Lung (tissue), 12 donors: ENCODE results near the gene SH3GL2. TPM values are rescaled to one million over a fixed set of nuclear protein-coding genes. Genes with fewer than 3 reads are reported as not detected.

Experiments
- ATAC-seq: fragments of 200-7000 bp; cut with Tn5 transposase; one replicate; pipeline ENCODE4 v1.9.1; 2020; ENCODE audit warnings: moderate number of reproducible peaks; ENCODE audit not compliant: insufficient read depth, low FRiP score
- DNase-seq, 3 donors: peaks; one replicate each; pipeline ENCODE4 v3.0.0-alpha.2; 2013 to 2017
- H3K27ac ChIP-seq, 2 donors: one replicate each; pipeline ENCODE4 v1.5.1; 2013; ENCODE audit warnings: mild to moderate bottlenecking in 2 of 2, moderate library complexity in 2 of 2, control low read depth in 1 of 2, inconsistent platforms in 1 of 2, low read depth in 1 of 2, low read length in 1 of 2
- H3K27me3 ChIP-seq, 3 donors: one replicate each; pipeline ENCODE4 v1.5.1; 2013; ENCODE audit warnings: low read length in 2 of 3; ENCODE audit not compliant: control insufficient read depth in 3 of 3, insufficient read depth in 3 of 3
- H3K36me3 ChIP-seq, 4 donors: one replicate each; pipeline ENCODE4 v1.5.1; 2013; ENCODE audit warnings: low read length in 4 of 4, mild to moderate bottlenecking in 1 of 4, moderate library complexity in 1 of 4; ENCODE audit not compliant: control insufficient read depth in 4 of 4, insufficient read depth in 4 of 4
- H3K4me1 ChIP-seq, 5 donors: one replicate each; pipeline ENCODE4 v1.5.1; 2013; ENCODE audit warnings: low read length in 5 of 5, mild to moderate bottlenecking in 2 of 5, moderate library complexity in 1 of 5; ENCODE audit not compliant: control insufficient read depth in 5 of 5, insufficient read depth in 5 of 5
- H3K4me3 ChIP-seq: one replicate; pipeline ENCODE4 v1.5.1; 2013; ENCODE audit warnings: mild to moderate bottlenecking, control low read depth, moderate library complexity
- H3K9ac ChIP-seq, 2 donors: one replicate each; pipeline ENCODE4 v1.5.1; 2013; ENCODE audit warnings: low read length in 2 of 2, control low read depth in 1 of 2; ENCODE audit not compliant: insufficient read depth in 1 of 2
- H3K9me3 ChIP-seq, 4 donors: one replicate each; pipeline ENCODE4 v1.5.1; 2013; ENCODE audit warnings: low read length in 3 of 4, mild to moderate bottlenecking in 1 of 4, moderate library complexity in 1 of 4; ENCODE audit not compliant: control insufficient read depth in 4 of 4, insufficient read depth in 3 of 4
- WGBS, 2 donors: extraction: QIAGEN DNeasy Blood & Tissue Kit; methylation state at CpG; one replicate each; pipeline ENCODE4 v1.1.7; 2013; 5-methylcytosine and 5-hydroxymethylcytosine counted together
- polyA plus RNA-seq, 2 donors: library from polyadenylated mRNA; stranded (reverse); fragments of 200-250 nt; gene quantifications; one replicate each; pipeline ENCODE4 v1.2.1, GENCODE V29; 2013
- total RNA-seq, 2 donors: library from RNA; depleted of rRNA in 1 of 2; stranded (reverse); fragments of >200 nt in 1 of 2; gene quantifications; one replicate each; pipeline ENCODE4 v1.2.1, GENCODE V29; 2014 to 2021
- TF ChIP-seq, protein P1 (sequence below): IDR thresholded peaks from 2 replicates; pipeline ENCODE4 v1.5.1; 2012; ENCODE audit warnings: mild to moderate bottlenecking; ENCODE audit errors: control extremely low read depth, extremely low read depth
- donor health status: control.
- donor health status: control.
- donor health status: Bipolar disorder and iron deficiency.
- donor health status: healthy.
- donor health status: DM: yes; HTN: yes; CAD: no.

SH3GL2 gene
- total and polyA plus RNA-seq, 4 donors, result 0.07 to 2.9 (median 1.1) TPM

DNA sequence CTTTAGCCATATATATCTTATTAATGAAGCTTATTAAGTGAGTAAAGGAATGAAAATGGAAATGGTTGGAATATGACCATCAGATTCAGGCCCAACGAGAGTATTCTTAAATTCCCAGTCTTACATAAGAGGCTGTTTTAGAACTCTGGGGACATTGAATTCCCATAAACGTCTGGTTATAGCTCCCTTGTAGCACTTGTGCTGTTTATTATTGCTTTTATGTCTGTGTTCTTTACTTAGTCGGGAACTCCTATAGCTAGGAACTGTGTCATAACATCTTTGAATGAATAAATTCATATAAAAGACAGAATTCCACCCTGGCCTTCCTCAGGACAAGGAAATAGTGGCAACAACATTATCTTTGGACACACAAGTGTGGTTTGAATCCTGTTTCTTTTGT lies 58.4 kb downstream of the SH3GL2 start:
- no peaks in the 10 kb centered on the region for H3K9me3 ChIP-seq
- no peaks in the 10 kb centered on the region for H3K36me3 ChIP-seq
- TF ChIP-seq, protein P1, sequence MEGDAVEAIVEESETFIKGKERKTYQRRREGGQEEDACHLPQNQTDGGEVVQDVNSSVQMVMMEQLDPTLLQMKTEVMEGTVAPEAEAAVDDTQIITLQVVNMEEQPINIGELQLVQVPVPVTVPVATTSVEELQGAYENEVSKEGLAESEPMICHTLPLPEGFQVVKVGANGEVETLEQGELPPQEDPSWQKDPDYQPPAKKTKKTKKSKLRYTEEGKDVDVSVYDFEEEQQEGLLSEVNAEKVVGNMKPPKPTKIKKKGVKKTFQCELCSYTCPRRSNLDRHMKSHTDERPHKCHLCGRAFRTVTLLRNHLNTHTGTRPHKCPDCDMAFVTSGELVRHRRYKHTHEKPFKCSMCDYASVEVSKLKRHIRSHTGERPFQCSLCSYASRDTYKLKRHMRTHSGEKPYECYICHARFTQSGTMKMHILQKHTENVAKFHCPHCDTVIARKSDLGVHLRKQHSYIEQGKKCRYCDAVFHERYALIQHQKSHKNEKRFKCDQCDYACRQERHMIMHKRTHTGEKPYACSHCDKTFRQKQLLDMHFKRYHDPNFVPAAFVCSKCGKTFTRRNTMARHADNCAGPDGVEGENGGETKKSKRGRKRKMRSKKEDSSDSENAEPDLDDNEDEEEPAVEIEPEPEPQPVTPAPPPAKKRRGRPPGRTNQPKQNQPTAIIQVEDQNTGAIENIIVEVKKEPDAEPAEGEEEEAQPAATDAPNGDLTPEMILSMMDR, result no peak
- no peak overlapping the region for H3K9ac ChIP-seq
- H3K27ac ChIP-seq, result no peak overlapping the region
- DNase-seq, result no peak
- no peak overlapping the region for H3K4me3 ChIP-seq
- H3K27me3 ChIP-seq, result no peaks in the 10 kb centered on the region
- 70 to 81% methylated on average over 3 of the region's 3 CpGs for WGBS, 2 donors
- no peak for ATAC-seq
- H3K4me1 ChIP-seq, result no peaks in the 10 kb centered on the region

DNA sequence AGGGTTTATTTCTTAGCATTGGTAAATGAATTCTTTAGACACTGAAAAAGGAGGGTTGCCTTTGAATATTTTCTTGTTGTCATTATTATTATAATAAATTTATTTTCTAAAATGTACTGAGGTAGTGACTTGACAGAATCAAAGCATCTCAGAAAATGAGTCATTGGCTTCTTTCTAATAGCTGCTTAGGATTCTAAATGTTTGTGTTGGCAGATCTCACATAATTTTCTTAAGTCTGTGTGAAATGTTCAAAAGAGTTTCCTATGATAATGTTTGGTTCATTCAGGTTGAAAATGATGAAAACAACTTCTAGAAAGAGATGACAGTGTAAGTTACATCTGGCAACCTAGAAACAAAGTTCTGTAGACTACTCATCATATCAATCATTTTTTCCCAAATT lies 69.7 kb downstream of the SH3GL2 start:
- Histone ChIP-seq H3K9me3 (no peaks in the 10 kb centered on the region), H3K4me3 (no peak overlapping the region), H3K4me1 (peaks cover 0 to 3% (median 0%) of the 10 kb centered on the region in 5 donors), H3K27me3 (no peaks in the 10 kb centered on the region), H3K9ac (no peak overlapping the region), H3K27ac (no peak overlapping the region), H3K36me3 (no peaks in the 10 kb centered on the region)
- TF ChIP-seq, protein P1, result no peak
- DNase-seq, result no peak
- no peak for ATAC-seq

DNA sequence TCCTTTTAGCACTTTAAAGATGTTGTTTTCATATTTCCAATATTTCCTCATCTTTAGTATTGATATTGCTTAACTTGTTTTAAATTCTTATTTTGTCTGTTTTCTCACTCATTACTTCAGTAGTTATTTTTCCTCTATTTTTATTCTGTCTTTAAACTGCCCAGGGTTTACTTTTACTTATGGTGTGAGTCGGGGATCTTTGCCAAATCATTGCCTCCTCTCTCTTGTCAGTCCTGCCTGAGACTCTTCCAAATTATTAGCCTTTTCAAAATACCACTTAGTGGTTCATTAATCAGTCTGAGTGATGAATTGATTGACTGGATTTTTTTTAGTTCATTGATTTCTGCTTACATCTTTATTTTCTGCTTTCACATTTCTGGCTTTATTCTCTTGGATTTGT lies 72.9 kb downstream of the SH3GL2 start:
- Histone ChIP-seq H3K27ac (no peak overlapping the region), H3K4me3 (no peak overlapping the region), H3K9ac (no peak overlapping the region), H3K9me3 (no peaks in the 10 kb centered on the region), H3K27me3 (no peaks in the 10 kb centered on the region), H3K4me1 (peaks cover 0 to 7% (median 0%) of the 10 kb centered on the region in 5 donors), H3K36me3 (no peaks in the 10 kb centered on the region)
- DNase-seq (no peak), ATAC-seq (no peak)
- WGBS, 2 donors, result 68 to 72% methylated on average over 1 of the region's 1 CpG
- TF ChIP-seq, protein P1, result no peak

DNA sequence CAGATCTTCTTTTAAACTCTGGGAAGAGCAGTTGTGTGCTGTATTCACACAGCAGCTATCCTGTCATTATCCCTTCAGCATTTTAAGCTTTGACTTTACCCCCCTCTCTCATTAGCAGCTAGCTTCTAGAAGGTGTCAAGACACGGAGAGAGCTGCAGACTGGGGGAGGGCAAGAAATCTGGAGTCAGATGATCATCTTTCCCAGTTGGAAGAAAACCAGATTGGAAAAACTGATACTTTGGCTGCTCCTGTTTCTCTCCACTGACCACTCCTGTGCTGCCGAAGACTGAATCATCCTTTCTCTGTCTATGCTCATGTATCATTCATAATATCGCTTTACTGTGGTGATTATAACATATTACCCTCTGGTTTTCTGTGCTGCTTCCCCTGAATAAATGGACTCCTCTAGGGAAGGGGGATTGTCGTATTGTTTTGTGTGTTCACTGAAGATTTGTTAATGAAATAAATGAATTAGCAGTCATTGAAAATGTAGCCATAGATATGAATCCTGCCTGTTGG lies 75.1 kb downstream of the SH3GL2 start:
- H3K9me3 ChIP-seq, result no peaks in the 10 kb centered on the region
- 75 to 79% methylated on average over 4 of the region's 4 CpGs for WGBS, 2 donors
- H3K4me3 ChIP-seq, result no peak overlapping the region
- no peaks in the 10 kb centered on the region for H3K36me3 ChIP-seq
- ATAC-seq (no peak), DNase-seq (no peak)
- no peak overlapping the region for H3K27ac ChIP-seq
- no peak overlapping the region for H3K9ac ChIP-seq
- H3K27me3 ChIP-seq, result no peaks in the 10 kb centered on the region
- peaks cover 0 to 7% (median 0%) of the 10 kb centered on the region in 5 donors for H3K4me1 ChIP-seq
- TF ChIP-seq, protein P1, result no peak
